HT1080 (cell line): ENCODE measurements around the gene DEFB110. TPM values are rescaled to one million over a fixed set of nuclear protein-coding genes. Genes with fewer than 3 reads are reported as not detected.
A peak's percentile ranks its signal among the peaks of the same experiment; 100 is the strongest.

Experiments
- DNase-seq: peaks from one replicate; pipeline ENCODE4 v3.0.0-alpha.2; 2015; ENCODE audit warnings: low read depth
- polyA plus RNA-seq, 2 experiments: library from polyadenylated mRNA; depleted of rRNA; stranded (reverse); fragments of >200 nt; gene quantifications; 2 replicates each; pipeline ENCODE4 v1.2.3, GENCODE V29; 2015
- total RNA-seq: library from RNA; depleted of rRNA; stranded (reverse); fragments of >200 nt; shearing (Covaris generic); gene quantifications from 2 replicates; pipeline ENCODE4 v1.2.3, GENCODE V29; 2014; rRNA removed

DEFB110 gene
- total RNA-seq = not detected in 2 replicates
- polyA plus RNA-seq (2015; cell fraction: cytosol; rRNA removed) = not detected in 2 replicates
- polyA plus RNA-seq (2015; cell fraction: nucleus; rRNA removed) = not detected in 2 replicates

DNA sequence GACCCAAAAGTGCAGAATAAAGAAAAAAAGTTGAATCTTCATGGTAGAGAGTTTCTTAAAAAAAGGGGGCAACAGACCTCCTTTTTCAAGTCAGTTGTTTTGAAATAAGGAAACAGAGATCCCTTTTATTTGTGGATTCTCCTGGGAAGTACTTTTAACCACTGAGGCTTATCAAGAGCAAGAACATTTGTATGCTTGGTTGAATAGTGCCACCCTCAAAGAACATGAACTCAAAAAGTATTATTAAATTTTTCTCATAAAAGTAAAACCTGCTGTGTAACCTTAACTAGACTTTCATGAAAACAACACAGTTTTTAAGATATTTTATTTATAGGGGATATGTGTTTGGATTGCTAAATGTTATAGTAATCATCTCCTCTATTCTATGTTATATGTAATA lies at the start of gene DEFB110:
Gene DEFB110, minus strand, starts transcription at position 101 of the 400 bp plus-strand sequence. Its CDS starts 59 bp downstream, at position 42.
- DNase-seq = no peak

DNA sequence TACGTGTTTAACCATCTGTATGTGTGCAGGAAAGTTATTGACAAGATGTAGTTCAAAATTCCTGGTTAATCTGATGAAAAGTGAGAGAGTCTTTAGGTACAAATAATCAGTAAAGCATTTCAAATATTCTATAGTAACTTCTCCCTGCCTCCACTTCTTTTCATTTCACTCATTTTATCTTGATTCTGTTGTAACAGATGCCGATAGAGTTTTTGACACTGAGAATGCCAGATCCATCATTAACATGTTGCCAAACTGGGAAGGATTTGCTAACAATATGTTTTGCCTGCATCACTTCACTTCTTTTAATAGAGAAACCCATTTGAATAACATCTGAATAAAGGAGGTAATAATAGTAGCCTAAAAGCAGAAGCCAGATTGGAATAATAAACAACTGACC lies 48.3 kb upstream of the DEFB110 start:
- no peak for DNase-seq

DNA sequence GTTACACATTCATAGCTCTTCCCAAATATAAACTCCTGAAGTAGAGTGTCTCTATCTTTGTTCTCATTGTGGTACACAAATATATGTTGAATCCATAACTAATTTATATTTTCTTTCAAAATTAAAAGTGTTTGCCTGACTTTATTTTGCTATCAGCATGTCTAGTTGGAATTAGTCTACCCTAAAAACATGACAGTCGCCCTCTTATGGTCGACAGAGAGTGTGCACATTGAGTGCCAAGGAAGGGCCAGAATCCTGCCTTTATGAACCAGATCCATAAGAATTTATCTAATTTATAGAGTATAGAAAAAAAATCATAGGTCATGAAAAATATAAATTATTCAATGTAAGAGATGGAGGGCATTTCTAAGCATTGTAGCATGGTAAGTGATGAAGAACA lies 40.3 kb upstream of the DEFB110 start:
- no peak for DNase-seq

DNA sequence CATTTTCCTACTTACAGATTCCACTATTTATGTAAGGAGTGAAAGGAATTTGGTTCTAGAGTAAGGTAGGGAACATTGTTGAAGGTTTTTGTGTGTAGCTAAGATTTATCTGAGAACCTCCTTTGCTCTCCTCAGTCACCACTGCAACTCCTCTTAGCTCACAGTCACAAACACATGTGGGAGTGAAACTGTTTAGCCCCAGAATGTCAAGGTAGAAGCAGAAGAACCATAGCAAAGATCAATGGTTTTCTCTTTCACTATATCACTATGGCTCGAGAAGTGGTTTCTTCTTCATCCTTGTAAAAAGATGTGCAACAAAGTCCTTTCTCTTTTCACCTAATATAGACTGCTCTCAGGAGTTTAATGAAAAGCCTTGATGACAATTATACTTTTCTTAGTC lies 34.4 kb upstream of the DEFB110 start:
- no peak for DNase-seq

DNA sequence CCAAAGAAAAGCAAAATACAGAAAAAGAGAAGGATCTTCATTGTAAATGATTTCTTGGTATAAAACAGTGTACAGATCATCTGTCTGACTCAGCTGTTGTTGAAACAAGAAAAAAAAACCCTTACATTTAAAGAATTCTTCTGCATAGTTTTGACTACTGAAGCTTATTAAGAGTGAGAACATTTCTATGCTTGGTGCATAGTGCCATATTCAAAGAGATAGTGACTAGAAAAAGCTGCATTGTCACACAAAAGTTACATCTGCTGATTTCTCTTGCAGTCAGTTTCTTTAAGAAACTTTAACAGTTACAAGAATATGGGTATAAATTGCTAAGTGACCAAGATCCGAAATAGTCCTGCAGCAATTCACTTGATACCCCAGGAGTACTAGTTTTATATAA lies 28.0 kb upstream of the DEFB110 start, which contains the start of gene DEFB112:
Gene DEFB112, minus strand, starts transcription at position 101 of the 400 bp plus-strand sequence. Its CDS starts 60 bp downstream, at position 41.
- DNase-seq = no peak

DNA sequence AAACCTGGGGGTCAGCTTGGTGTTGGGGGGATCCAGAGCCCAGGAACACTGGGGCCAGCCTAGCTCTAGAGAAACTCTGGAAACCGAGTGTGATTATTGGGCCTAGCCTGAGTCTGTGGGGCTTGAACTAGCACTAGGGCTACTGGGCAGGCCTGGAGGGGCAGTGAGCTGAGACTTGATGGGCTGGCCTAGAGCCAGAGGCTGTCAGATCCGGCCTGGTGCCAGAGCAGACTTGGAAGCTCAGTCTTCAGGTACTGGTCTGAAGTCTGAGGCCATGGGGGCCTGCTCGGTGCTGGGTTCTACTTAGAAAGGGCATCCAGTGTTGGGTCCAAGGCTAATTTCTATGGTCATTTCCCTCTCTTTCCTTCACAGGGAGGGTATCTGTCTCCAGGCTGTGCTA lies 25.2 kb upstream of the DEFB110 start:
- no peak for DNase-seq

DNA sequence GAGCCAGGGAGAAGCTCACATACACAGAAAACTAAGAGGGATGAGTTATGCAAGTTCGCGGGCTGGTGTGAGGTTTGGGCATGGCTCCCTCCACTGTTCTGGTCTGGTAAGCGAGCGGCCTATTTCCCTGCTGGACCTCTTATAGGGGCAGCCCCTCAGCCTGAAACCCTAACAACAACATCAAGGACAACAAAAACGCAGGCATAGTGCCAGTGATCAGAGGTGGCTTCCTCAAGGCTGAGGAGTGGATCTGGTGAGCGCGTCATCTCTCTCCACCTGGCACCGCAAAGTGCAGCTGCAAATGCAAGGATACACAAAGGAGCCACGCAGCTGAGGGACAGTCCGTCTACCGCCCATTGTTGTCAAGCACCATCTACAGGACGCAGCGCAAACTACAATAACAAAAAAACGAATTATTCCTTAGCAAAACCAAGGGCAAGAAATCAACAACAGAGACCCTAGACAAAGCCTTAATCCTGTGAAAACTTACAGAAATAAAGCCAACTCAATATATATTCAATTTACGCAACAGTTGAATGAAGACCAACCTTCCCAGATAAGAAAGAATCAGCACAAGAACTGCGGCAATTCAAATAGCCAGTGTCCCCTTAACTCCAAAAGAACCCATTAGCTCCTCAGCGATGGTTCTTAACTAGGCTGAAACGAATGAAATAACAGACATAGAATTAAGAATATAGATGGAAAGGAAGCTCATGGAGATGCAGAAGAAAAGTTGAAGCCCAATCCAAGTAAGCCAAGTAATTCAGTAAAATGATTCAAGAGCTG lies 9.2 kb upstream of the DEFB110 start:
- DNase-seq = peak; percentile 55

DNA sequence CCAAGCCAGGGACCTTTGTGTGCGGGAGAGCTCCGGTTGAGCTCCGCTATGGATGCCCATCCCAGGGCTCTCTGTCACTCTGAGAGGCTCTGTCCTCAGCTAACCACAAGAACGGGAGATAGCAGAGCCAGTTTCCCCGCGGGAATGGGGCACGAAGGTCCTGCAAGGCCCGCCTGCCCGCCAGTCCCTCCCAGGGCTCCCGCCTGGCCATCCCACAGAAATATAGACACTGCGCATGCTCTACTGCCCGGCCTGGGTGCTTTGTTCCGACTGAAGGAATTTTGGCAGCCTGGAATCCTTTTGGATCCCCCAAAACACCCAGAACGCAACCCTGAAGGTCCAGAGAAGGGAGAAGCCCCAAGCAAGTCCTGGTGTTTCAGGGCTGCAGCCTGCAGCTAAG lies 8.6 kb upstream of the DEFB110 start:
- DNase-seq = no peak

DNA sequence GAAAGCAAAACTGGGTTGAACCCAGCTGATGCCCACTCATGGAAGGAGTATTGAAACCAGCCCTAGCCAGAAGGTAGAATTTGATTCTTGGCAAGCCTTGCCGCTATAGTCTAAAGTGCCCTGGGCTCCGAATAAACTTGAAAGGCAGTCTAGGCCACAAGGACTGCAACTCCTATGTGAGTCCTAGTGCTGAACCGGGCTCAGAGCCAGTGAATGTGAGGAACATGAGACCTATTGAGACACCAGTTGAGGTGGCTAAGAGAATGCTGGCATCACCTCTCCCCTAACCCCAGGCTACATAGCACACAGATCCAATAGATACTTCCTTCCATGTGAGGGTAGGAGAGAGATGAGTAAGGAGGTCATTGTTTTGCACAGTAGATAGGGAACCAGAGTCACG lies 3.5 kb upstream of the DEFB110 start:
- DNase-seq = peak; percentile 10

DNA sequence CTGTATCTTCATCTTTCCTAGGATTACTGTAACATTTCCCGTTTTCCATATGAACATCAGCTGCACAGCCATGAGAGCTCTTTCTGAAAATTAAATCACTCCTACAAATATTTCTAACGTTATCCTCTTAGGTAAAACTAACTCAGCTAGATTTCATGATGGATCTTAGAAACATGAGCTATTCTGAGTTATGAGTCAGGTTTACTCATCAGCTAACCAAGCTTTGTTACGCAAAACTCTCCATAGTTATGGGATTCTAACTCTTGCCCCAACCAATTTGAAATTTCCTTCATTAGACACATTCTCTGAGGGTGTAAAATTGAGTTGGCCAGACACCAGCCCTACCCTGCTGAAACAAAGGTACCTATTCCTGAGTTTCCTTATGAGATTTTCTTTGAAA lies 14.0 kb downstream of the DEFB110 start:
- DNase-seq = peak; percentile 77

DNA sequence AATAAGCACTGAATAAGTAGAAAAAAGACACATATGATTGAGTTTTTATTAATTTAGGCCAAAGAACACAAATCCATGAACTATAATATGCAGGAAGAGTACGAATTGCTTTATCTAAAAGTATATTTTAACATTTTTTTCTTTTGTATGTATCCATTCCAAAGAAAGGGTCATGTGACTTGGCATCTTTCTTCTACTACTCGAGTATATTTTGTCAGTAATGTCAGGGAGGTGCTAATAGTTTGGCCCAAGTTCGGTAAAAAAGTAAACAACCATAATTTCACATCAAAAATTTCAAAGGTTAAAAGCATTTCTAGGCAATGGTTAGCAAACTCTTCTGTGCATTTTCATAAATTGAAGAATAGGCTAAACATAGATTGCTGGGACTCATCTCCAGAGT lies 18.7 kb downstream of the DEFB110 start:
- DNase-seq = no peak

DNA sequence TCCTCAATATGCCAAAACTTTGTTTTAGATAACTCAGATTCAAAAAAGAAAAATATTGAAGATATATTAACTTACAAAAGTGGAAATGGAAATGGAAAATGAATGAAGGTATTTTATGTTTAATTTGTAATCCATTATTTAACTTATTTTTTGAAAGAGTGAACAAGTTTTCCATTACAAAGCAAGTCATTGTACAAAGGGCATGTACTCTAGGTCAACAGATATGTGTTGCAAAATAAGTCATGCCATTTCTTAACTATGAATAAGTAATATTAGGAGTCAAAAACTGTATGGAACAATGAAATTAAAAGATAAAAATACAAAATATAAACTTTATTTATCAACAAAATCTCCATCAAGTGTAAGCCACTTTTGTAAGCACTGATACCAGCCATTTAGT lies 26.5 kb downstream of the DEFB110 start:
- DNase-seq = no peak

DNA sequence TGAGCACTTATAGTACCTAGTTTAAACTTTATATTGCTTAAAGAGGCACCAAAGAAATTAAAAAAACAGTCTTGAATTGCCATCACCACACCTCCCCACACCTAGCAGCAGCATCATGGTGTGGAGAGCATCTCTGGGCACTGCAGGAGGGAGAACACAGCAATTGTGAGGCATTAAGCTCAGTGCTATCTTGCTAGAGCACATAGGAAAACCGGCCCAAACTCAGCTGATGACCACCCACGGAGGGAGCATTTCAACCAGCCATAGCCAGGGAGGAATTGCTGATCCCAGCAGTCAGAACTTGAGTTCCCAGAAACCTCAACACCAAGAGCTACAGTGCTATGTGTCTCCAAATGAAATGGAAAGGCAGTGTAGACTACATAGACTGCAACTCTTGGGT lies 32.9 kb downstream of the DEFB110 start:
- no peak for DNase-seq

DNA sequence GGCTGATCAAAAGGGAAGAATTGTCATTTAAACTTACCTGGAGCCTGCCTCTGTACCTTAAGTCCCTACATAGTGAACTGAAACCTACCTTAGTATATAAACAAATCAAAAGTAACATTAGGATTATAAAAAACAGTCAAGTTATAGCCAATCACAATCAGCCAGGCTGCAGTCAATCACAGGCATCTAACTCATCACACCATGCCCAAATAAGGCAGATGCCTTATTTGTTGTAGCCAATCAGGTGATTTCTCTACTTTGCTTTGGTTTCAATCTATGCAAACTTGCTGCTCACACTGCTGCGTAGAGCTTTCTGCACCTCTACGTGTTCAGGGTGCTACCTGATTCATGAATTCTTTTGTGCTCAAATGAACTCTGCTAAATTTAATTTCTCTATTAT lies 34.0 kb downstream of the DEFB110 start:
- DNase-seq = no peak

DNA sequence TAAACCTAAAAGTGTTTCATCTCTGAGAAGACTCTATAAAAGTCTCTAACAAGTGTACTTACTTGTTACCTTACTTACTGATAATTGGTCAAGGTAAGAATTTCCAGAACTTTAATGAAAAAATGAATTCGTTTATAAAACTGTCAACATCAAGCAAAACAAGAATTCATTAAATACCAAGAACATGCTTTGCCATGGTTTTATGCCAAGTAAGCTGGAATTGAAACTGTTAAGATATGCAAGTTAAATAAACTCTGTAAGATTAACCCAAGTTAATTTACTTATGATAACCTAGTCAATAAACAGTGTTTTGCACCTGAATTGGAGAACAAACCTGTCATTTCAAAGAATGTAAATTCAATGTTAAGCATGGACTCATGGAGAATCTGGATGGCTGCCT lies 35.2 kb downstream of the DEFB110 start:
- no peak for DNase-seq

DNA sequence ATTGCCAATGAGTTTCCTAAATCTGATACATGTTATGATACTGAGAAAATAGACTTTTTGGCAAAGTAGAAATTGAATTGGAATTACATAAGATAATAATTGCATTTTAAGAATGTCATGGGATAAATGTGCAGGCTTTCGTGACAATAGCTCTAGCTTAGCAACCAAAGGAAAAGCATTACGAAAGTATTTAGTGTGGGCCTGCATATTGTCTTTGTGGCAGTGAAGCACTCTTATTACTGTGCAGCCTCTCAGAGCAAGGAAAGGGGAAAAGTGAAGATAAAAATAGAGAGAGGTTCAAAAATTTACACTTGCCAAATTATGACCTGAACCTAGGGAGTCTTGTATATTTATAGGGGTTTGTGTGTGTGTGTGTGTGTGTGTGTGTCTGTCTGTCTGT lies 39.7 kb downstream of the DEFB110 start:
- no peak for DNase-seq

DNA sequence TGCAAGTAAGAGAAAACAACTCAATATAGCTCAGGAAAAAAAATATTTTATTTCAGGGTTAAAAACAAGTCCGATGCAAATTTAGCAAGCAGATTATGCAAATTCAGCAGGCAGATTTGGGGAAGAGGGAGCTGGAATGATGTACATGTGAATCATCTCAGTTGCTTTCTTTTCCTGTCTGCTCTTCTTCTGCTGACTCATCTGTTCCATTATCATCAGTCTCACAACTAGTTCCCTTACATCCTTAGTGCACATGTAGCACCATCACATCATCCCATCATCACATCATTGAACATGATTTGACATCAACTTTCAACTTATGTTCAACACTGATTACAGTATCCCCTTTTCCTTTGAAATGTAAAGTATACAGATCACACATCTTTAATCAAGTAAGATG lies 40.9 kb downstream of the DEFB110 start:
- peak; percentile 66 for DNase-seq

DNA sequence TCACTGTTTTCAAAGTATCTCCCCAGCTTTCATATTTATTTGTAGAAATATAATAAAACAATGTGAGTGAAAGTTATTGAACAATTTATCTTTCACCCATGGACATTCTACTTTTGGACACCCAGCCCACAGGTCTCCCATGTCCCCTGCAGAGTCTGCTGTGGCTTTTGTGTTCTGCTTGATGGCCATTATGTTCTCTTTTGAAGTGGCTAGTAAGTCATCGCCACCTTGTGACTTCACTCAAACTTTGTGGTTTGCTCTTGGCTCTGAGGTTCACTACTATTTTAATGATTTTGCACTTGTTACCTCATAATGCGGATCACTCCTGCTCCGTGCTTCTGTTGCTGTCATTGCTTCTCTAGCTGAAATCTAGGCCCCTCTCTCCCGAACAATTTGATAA lies 42.2 kb downstream of the DEFB110 start:
- DNase-seq = peak; percentile 16

DNA sequence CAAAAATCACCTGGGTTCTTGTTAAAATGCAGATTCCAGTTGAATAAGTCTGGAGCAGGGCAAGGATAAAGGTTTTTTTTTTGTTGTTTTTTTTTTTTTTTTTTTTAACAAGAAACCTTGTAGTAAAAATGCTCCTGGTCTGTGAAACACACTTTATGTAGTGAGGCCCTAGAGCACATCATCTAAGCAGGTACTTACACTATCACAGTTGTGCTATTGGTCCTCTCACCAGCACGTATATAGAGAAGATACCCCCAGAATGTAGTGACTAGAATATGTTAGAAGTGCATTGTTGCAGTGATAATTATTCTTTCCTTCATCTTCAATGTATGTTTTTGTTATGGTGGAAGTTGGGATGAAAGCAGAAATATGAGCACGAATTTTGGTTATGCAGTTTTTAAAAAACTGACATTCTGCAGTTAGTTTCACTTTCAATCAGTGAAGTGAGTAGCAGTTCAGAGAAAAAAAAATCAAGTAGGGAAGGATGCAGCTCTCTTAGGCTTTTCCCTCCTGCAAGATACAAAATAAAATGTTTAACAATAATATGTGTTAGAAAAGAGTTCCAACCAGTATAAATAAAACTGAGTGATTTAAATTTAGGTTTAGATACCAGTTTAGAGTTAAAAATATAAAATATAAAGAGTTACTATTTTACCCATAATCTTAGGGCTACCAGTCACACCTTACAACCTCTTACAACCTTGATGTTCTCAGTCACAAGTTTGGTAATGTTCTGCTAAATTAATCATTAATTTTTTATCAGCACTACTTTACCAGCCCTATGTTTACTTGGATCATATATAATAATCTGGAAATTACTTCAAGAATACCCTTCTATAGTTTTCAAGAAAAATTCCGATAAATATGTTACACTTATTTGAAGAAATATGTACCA lies 43.2 kb downstream of the DEFB110 start:
- peak; percentile 8 for DNase-seq

DNA sequence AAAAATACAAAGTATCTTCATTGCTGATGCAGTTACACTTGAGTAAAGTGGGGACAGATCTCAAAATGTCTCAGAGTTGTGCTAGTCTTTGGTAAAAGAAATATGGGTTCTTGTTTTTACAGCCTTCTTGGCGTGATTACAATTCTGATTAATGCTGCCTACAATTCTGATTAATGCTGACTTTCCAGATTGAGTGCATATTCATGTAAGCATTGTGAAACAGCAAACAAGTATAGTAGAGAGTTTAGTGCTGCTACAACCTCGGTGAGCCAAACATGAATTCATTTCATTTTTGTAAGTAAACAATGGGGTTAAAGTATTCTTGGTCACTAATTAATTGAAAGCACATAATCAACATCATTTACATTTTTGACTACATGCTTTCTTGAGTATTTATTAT lies 52.2 kb downstream of the DEFB110 start, which contains the start of gene DEFB113:
Gene DEFB113, minus strand, starts transcription at position 21 of the 400 bp plus-strand sequence. Its CDS starts 0 bp downstream, at position 21.
- DNase-seq = no peak
